GM19023 (cell line): Measurements from ENCODE around the gene EVPL.
"Not testable (repeated sequence)": the region's sequence is repeated elsewhere in the genome, so short reads cannot be mapped to it uniquely, and the experiment has no call there.

Experiments used
- ATAC-seq: cut with Tn5 transposase; IDR thresholded peaks from one replicate; pipeline ENCODE4 v1.9.1; 2021; ENCODE audit warnings: mild to moderate bottlenecking, moderate library complexity; ENCODE audit not compliant: unreplicated experiment

Gene EVPL

DNA sequence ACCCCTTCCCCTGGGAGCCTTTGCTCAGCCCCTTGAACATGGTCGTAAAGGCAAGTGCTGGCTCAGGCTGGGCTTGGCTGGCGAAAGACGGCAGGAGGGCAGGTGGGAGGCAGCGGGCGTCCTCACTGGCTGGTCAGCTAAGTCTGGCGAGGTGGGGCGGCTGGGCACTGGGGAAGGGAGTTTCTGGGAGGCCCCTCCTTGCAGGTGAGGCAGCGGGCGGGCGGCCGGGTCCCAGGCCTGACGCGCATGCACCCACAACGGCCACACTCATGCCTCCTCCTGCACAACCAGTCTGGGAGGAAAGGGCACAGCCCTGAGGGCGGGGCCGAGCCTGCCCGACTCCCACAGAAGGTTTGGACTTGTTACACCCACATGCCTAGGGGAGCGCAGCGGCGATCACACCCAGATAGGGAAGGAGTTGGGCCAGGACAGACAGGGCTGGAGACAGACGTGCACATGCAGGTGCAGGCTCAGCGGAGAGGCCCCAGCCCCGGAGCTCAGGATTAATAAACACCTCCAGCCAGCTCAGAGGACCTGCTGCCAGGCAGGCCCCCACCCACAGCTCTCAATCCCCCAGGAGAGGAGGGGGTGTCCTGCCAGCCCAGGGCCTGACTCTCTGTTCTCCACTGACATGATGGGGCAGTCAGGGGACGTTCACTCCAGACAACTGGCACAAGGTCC is at the start of gene EVPL:
Gene EVPL, minus strand, starts transcription at position 148 of the 681 bp plus-strand sequence. Its CDS starts 108 bp downstream, at position 40.
- no peak for ATAC-seq

GRCh38 chr17:76076146-76076764 is 49.1 kb upstream of the EVPL start:
- no peak for ATAC-seq

DNA sequence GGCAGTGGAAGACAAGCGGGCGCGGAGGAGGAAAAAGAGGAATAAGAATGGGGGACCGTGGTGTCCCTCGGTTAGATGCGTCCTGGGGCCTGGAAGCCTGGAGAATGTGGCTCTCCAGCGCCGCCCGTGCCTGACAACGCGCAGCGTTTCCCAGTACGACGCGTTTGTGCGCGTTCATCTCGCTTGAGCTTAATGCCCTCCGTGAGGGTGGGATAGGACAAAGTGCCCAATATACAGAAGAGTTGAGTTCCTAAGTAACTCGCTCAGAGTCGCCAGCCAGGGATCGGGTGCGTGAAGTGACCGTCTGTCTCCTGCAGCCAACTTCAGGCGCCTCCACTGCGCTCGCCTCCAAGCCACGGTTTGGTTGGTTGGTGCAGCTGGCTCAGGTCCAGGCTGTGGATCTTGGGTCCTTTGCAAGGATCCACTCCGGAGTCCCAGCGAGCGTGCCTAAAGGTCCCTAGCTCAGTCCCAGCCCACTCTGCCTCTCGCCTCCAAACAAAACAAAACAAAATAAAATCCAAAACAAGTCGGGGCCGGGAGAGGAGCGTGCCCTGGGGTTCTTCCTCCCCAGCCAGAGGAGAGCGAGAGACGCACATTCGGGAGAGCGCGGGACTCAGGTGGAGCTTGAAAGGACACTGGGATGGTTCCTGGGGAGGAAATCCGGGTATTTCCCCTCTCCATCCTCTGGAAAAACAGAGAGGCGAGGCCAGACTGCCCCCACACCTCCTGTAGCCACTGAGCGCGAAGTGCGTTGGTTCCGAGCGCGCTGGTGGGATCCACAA is 48.4 kb upstream of the EVPL start:
- ATAC-seq = no peak

DNA sequence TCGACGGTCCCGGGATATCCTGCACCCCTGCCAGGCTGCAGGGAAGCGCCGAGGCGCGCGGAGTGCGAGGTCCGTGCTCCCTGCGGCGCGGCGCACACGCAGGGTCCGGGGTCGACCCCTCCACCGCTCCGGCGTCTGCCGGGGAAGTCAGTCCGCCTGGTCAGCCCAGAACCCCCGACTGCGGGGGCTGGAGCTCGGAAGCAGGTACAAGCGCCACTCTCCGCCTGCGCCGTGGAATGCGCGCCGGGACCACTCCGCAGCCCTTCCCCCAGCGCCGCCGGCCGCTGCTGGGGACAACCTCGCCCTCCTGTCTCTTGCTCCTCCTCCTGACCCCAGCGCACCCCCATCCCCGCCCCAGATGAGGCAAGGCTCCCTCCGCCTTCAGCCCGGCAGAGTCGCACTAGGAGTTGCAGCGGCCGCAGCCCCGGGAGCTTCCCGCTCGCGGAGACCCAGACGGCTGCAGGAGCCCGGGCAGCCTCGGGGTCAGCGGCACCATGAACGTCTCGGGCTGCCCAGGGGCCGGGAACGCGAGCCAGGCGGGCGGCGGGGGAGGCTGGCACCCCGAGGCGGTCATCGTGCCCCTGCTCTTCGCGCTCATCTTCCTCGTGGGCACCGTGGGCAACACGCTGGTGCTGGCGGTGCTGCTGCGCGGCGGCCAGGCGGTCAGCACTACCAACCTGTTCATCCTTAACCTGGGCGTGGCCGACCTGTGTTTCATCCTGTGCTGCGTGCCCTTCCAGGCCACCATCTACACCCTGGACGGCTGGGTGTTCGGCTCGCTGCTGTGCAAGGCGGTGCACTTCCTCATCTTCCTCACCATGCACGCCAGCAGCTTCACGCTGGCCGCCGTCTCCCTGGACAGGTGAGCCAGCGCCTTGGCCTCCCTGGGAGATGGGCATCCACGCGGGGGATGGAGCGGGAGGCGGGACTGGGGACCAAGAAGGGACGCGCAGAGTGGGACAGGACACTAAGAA is 47.6 kb upstream of the EVPL start, which contains the start of gene GALR2:
Gene GALR2, plus strand, starts transcription at position 392 of the 974 bp plus-strand sequence. Its CDS starts 103 bp downstream, at position 495.
- ATAC-seq = no peak

DNA sequence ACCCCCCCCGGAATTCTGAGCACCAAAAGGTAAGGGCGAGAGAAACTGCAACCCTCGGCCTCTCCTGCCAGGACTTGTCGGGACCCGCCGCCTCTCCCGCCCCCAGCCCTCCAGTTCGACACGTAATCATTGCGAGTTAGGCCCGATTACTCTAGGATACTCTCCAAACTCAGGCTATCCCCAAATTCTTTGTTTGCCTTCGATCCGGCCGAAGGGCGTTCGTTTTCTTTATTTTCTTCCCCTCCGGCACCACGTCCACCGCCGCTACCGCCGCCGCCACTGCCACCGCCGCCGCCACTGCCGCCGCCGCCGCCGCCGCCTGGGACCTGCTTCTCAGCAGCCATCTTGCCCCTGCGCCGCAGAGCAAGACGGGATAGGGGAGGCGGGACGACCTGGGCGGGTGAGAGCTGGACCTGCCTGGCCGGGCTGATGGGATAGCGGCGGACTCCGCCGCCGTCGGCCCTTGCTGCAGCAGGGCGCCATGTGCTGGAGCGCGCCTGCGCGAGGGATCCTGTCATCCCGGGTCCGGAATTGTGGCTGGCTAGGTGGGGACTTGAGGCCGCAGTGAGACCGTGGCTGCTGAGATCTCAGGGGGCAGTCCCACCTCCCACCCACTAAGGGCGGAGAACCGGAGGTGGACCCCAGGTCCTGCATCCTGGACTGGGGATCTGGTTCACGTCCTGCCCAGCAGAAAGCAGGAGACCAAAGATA is 45.2 kb upstream of the EVPL start, which contains the start of gene SRP68:
Gene SRP68, minus strand, starts transcription at position 370 of the 711 bp plus-strand sequence. Its CDS starts 26 bp downstream, at position 344.
- peak; percentile 94 for ATAC-seq

DNA sequence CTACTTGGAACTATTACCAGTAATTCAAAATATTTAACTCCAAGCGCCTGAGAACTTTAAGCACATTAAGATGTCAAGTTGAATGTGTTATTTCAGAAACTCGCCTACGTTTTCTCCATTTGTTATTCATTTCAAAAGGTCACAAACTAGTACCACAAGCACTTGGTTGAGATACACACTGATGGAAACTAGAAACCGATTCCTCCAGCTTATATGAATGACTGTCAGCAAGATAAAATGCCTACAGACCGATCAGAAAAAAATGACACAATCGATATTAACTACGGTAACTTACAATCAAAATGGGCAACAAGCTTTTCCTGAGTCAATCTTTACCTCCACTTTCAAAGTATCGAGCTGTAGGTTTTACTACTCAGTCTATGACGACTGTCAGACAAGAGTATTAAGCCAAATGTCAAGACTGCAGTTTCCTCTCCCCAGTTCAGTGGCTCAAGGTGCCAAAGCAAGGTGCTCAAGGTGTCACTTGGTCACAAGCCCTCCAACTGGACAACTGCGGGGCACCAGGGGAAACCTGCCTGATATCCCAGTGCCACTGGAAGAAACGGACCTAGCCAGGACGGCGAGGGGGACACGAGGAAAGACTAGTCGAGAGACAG is 44.5 kb upstream of the EVPL start:
- no peak for ATAC-seq

GRCh38 chr17:76065775-76066174 is 38.7 kb upstream of the EVPL start:
- ATAC-seq = no peak

DNA sequence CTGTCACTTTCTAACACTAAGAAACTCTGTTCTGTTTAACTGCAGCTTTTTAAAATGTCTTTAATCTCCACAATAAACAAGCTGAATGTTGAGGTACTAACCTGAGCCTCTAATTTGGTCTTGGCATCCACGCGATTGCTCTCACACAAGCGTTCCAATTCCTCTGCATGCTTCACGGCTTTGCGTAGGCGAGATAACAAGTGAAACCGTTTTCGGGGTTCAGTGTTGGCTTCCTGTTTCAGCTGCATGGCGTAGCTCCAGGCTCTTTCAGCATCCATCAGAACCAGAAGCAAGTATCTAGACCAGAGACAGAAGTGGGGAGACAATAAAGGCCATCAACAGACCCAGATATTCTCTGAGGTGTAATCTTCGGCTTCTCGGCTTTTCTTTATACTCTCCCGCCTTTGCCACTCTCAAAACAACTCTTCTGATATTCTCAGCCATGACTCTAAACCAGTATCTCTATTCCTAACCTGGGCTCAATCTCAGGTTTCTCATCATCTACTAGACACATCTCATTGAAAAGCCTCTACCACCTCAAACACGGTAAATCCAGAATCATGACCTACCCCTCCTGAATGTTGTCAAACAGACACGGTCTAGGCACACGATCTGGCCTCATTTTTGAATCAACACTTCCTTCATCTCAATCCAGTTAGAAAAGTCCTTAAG is 36.9 kb upstream of the EVPL start:
- ATAC-seq = no peak

GRCh38 chr17:76058264-76058663 is 31.2 kb upstream of the EVPL start:
- ATAC-seq = not testable (repeated sequence)

GRCh38 chr17:76056882-76057281 is 29.8 kb upstream of the EVPL start:
- no peak for ATAC-seq

- no peak for ATAC-seq
Observed at GRCh38 chr17:76054112-76054476, 27.0 kb upstream of the EVPL start.

DNA sequence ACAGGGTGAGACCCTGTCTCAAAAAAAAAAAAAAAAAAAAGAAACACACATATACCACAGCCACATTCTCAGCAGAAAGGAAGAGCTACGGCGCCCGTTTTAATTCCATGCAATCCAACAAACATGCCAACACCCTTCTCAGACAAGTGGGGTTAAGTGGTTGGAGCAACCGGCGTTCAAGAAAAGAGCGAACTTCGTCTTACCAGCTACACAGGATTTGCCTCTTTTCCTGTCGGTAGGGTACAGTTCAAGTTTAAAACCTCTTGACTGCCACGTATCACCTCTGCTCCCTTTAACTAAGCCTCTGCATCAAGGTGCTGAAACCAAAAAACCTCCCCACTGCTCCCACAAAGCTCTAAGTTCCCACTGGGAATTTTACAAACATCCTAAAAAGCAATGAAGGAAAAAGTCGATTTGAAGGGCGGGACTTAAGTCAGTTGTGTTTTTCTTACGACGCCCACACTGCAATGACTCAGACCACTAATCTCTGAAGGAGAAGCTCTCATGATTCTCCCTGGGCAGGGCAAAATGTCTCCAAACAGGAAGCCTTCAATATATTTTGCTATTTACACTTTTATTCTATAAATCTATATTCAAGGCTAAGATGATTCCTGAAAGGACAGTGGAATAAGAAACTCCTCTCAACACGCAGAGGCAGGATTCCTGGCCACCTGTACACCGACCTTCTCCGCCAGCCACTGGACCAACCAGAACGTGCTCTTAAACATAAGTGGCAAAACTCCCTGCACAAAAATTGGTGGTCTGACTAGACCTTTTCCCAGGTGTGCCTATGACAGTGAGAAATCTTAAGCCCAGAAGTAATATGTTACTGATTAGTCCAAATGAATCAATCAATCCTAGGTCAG is 26.4 kb upstream of the EVPL start:
- no peak for ATAC-seq

- no peak for ATAC-seq
Observed at GRCh38 chr17:76051561-76051960, 24.5 kb upstream of the EVPL start.

DNA sequence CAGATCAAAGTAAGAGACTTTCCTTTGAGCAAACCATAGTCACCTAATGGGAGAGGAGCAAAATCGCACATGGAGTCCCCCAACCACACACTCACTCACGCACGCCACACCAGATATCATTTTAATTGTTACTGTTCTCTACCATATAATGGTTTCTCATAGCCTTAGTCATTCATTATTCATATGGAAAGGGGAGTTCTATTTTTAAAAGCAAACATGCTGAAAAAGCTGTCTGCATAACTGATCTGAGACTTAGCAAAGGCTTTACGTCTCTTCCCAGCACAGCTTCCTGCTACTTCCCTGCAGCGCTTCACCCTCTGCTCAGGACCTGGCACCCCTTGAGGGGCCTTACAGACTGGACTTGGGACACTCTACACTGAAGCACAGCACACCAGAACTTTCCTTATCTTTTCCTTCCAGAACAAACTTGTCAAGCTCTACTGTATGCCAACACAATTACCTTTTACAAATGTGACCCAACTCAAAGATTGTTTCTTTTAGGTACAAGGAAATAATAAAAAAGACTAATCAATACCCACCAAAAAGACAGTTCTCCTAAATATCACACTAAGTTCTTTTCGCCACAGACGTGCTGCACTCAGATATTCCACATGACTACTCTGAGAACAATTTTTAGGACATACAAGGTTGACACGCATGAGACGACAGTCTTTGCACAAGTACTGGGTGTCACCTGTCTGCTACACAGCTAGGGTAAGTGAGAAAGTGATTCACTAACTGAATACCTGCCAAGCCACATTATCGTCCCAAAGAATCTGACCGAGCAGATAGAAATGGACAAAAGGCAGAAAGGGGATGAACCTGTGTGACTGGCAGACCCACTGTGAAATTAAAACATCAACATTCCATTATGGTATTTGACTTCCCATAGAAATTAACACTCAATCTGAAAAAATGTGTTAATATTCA is 23.7 kb upstream of the EVPL start:
- no peak for ATAC-seq

DNA sequence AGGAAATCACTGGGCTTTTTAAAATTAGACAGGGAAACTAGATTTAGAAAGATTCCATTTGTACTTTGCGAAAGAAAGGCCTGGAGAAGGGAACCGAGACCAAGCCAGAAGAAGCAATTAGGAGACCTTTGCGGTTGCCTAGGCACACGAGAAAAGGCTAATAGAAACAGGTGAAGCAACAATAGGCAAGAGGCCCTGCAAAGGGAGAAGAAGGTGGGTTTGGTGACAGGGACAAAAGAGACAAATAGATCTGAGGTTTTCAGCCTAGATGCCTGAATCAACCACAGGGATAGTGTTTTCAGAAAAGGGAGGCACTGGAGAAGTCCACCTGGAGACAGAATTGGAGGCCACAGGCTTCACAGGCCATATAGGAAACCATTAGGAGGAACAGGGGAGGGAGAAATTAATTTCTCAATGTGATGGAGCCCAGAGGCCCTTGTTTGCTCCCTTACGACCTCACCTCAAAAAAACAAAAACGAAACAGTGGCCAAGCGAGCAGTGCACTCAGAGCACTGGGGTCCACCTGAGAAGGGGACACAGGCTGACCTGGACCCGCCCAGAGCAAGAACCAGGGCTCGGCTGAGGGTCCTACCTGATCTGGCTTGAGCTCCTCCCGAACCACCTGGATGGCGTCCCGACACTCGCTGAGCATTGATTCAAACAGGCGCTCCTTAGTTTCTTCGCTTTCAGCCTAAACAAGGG is 22.9 kb upstream of the EVPL start:
- ATAC-seq = no peak

GRCh38 chr17:76049239-76049638 is 22.1 kb upstream of the EVPL start:
- no peak for ATAC-seq
